ENCODE data around the gene CCDC167. TPM values are rescaled to one million over a fixed set of nuclear protein-coding genes. Genes with fewer than 3 reads are reported as not detected.

The CCDC167 gene
- total RNA-seq, 1 experiment from 2014 or later: 31.9 TPM

- no peaks in the 10 kb centered on the region for H3K9me3 ChIP-seq (ENCODE audit: control insufficient read depth, low read depth, low read length)
- H2BK20ac ChIP-seq (ENCODE audit: low read depth, low read length, poor library complexity, severe bottlenecking): no peak overlapping the region
- no peak overlapping the region for H3K27ac Mint-ChIP-seq
- H3K4me3 Mint-ChIP-seq: no peak overlapping the region
- no peak overlapping the region for H3K23ac ChIP-seq (ENCODE audit: insufficient read length, low read depth, low read length)
- no peak overlapping the region for H3K18ac ChIP-seq (ENCODE audit: insufficient read length, low read depth, low read length)
- H4K8ac ChIP-seq (replicated peaks; ENCODE audit: insufficient read length, low read depth, low read length): no peak overlapping the region
- H3K27ac ChIP-seq (ENCODE audit: insufficient read length, low read depth, low read length): no peak overlapping the region
- no peak overlapping the region for H2BK120ac ChIP-seq (ENCODE audit: low read depth, low read length, poor library complexity, severe bottlenecking)
- no peaks in the 10 kb centered on the region; a peak in 1 of 5 replicates for H3K9me3 Mint-ChIP-seq
- no peak overlapping the region for H2BK15ac ChIP-seq (ENCODE audit: low read depth, low read length)
- no peak overlapping the region for H3K4me2 ChIP-seq (ENCODE audit: insufficient read depth, insufficient read length, low read length)
- no peak overlapping the region for H2AK5ac ChIP-seq (ENCODE audit: insufficient read length, low read length)
- no peaks in the 10 kb centered on the region for H4K20me1 ChIP-seq (ENCODE audit: control insufficient read depth, insufficient read depth, insufficient read length)
- no peak overlapping the region for H2AFZ ChIP-seq (ENCODE audit: low read length)
- peaks cover 1% of the 10 kb centered on the region; the same call in 1 of the 2 replicates for H3K4me1 ChIP-seq (ENCODE audit: insufficient read depth, low read length)
- H3K27me3 ChIP-seq (ENCODE audit: insufficient read depth, low read length): no peaks in the 10 kb centered on the region
- H4K5ac ChIP-seq (ENCODE audit: insufficient read length, low read depth, low read length): no peak overlapping the region
- TF ChIP-seq CTCF (conservative IDR thresholded peaks at IDR 0.05): no peak
- H3K4ac ChIP-seq (ENCODE audit: low read depth, low read length): no peak overlapping the region
- no CpG with 5 or more reads among the region's 5 CpGs for WGBS (ENCODE audit: extremely low coverage, insufficient read length, low lambda C conversion rate)
- DNase-seq: no peak
- no peaks in the 10 kb centered on the region for H3K79me1 ChIP-seq (ENCODE audit: insufficient read depth, low read depth, low read length, poor library complexity, severe bottlenecking)
- no peaks in the 10 kb centered on the region; a peak in 1 of 7 replicates for H3K36me3 Mint-ChIP-seq (ENCODE audit: insufficient read depth in 1 of 3, low read depth in 3 of 3)
- no peaks in the 10 kb centered on the region for H3K23me2 ChIP-seq (ENCODE audit: insufficient read length, low read depth, low read length, poor library complexity, severe bottlenecking)
- H3K14ac ChIP-seq (ENCODE audit: insufficient read depth, low read length): no peak overlapping the region
- H3K27me3 Mint-ChIP-seq (ENCODE audit: low read depth): peaks cover 24% of the 10 kb centered on the region
- no peak overlapping the region for H2BK12ac ChIP-seq (ENCODE audit: insufficient read length, low read depth, low read length)
- H3K4me1 Mint-ChIP-seq: peaks cover 27 to 35% of the 10 kb centered on the region in 2 experiments
- no peak overlapping the region for H2BK5ac ChIP-seq (ENCODE audit: insufficient read length, low read length)
- H3K56ac ChIP-seq (ENCODE audit: insufficient read length, low read depth, low read length): no peak overlapping the region
- H4K91ac ChIP-seq (ENCODE audit: insufficient read length, low read depth, low read length): no peak overlapping the region
- no peaks in the 10 kb centered on the region for H3K79me2 ChIP-seq (ENCODE audit: insufficient read depth, low read length)
- no peak overlapping the region for H3T11ph ChIP-seq (ENCODE audit: low read length)
- H3K9ac ChIP-seq (ENCODE audit: extremely low read depth, insufficient read length, low read length): no peak overlapping the region
These were observed 19.8 kb upstream of the CCDC167 start for GRCh38 chr6:37519461-37519860.
